Astrocyte of the cerebellum (primary cell): Measurements from ENCODE around the gene TNIP3.
"Not testable (repeated sequence)": the region's sequence is repeated elsewhere in the genome, so short reads cannot be mapped to it uniquely, and the experiment has no call there.

Experiments used
- DNase-seq: peaks from one replicate; pipeline ENCODE4 v3.0.0-alpha.2; 2011; ENCODE audit warnings: low read depth
- H3K4me3 ChIP-seq: 2 replicates; pipeline ENCODE4 v1.5.1; 2011; ENCODE audit warnings: mild to moderate bottlenecking, low read depth, low read length, moderate library complexity
- CTCF ChIP-seq: IDR thresholded peaks from 2 replicates; pipeline ENCODE4 v1.5.1; 2012; ENCODE audit warnings: low read length, low read depth, moderate library complexity, mild to moderate bottlenecking; ENCODE audit errors: missing control alignments
- in situ Hi-C: cut with HindIII; loops from 2 replicates; pipeline ENCODE4 v1.10.0; 2017; ENCODE audit warnings: low sequenced_read_pairs

TNIP3 gene

GRCh38 chr4:121182296-121182695 lies 18.2 kb upstream of the TNIP3 start:
- no peak for TF ChIP-seq CTCF
- H3K4me3 ChIP-seq: no peak overlapping the region
- no peak for DNase-seq
- in situ Hi-C loops: no loop called here

GRCh38 chr4:121181493-121181892 lies 17.4 kb upstream of the TNIP3 start:
- no peak for DNase-seq
- TF ChIP-seq CTCF: no peak
- H3K4me3 ChIP-seq: no peak overlapping the region
- in situ Hi-C loops: no loop called here

GRCh38 chr4:121180558-121180957 lies 16.4 kb upstream of the TNIP3 start:
- DNase-seq: no peak
- no peak for TF ChIP-seq CTCF
- in situ Hi-C loops: no loop called here
- no peak overlapping the region for H3K4me3 ChIP-seq

- TF ChIP-seq CTCF: no peak
- in situ Hi-C loops: no loop called here
These were observed 13.4 kb upstream of the TNIP3 start for GRCh38 chr4:121177246-121178137.

GRCh38 chr4:121176082-121176934 lies 12.2 kb upstream of the TNIP3 start:
- TF ChIP-seq CTCF: no peak

More at GRCh38 chr4:121177246-121178137, 13.4 kb upstream of the TNIP3 start:
- no peak for DNase-seq
- no peak overlapping the region for H3K4me3 ChIP-seq

GRCh38 chr4:121171477-121171876 lies 7.4 kb upstream of the TNIP3 start:
- DNase-seq, in situ Hi-C loops, H3K4me3 ChIP-seq: not testable (repeated sequence)

More at GRCh38 chr4:121176082-121176934, 12.2 kb upstream of the TNIP3 start:
- no peak for DNase-seq
- no peak overlapping the region for H3K4me3 ChIP-seq
- in situ Hi-C loops: no loop called here
